GM20431 (cell line): ENCODE results near the gene KIR3DL1.
"Not testable (repeated sequence)": the region's sequence is repeated elsewhere in the genome, so short reads cannot be mapped to it uniquely, and the experiment has no call there.

ENCODE experiments used
- in situ Hi-C: fragments of 300-500 bp; cut with MseI, MboI; formaldehyde crosslinking; loops from one replicate; pipeline ENCODE4 v1.15.0; 2020; ENCODE audit warnings: low sequenced_read_pairs; ENCODE audit not compliant: unreplicated experiment

The KIR3DL1 gene

DNA sequence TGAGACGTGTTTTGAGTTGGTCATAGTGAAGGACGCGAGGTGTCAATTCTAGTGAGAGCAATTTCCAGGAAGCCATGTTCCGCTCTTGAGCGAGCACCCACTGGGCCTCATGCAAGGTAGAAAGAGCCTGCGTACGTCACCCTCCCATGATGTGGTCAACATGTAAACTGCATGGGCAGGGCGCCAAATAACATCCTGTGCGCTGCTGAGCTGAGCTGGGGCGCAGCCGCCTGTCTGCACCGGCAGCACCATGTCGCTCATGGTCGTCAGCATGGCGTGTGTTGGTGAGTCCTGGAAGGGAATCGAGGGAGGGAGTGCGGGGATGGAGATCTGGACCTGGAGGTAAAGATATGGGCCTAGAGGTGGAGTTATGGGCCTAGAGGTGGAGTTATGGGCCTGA is at the start of gene KIR3DL1:
KIR3DL1 (plus strand) TSS at position 218 of the 400 bp plus-strand sequence.
- in situ Hi-C loops, result not testable (repeated sequence)

DNA sequence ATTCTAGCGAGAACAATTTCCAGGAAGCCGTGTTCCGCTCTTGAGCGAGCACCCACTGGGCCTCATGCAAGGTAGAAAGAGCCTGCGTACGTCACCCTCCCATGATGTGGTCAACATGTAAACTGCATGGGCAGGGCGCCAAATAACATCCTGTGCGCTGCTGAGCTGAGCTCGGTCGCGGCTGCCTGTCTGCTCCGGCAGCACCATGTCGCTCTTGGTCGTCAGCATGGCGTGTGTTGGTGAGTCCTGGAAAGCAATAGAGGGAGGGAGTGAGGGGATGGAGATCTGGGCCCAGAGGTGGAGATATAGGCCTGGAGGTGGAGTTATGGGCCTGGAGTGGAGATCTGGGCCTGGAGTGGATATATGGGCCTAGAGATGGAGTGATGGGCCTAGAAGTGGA is 46.6 kb upstream of the KIR3DL1 start, which contains the start of gene KIR2DL1:
KIR2DL1 (plus strand) TSS at position 148 of the 400 bp plus-strand sequence; CDS start at position 206, 58 bp downstream.
- in situ Hi-C loops, result not testable (repeated sequence)

DNA sequence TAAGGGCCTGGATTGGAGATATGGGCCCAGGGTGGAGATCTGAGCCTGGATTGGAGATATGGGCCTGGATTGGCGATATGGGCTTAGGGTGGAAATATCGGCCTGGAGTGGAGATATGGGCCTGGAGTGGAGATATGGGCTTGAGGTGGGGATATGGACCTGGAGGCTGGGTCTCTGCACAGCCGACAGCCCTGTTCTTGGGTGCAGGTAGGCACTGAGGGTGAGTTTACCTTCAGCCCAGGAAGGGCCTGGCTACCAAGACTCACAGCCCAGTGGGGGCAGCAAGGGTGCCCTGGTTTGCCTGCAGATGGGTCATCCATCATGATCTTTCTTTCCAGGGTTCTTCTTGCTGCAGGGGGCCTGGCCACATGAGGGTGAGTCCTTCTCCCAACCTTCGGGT is 45.8 kb upstream of the KIR3DL1 start:
- in situ Hi-C loops, result not testable (repeated sequence)

DNA sequence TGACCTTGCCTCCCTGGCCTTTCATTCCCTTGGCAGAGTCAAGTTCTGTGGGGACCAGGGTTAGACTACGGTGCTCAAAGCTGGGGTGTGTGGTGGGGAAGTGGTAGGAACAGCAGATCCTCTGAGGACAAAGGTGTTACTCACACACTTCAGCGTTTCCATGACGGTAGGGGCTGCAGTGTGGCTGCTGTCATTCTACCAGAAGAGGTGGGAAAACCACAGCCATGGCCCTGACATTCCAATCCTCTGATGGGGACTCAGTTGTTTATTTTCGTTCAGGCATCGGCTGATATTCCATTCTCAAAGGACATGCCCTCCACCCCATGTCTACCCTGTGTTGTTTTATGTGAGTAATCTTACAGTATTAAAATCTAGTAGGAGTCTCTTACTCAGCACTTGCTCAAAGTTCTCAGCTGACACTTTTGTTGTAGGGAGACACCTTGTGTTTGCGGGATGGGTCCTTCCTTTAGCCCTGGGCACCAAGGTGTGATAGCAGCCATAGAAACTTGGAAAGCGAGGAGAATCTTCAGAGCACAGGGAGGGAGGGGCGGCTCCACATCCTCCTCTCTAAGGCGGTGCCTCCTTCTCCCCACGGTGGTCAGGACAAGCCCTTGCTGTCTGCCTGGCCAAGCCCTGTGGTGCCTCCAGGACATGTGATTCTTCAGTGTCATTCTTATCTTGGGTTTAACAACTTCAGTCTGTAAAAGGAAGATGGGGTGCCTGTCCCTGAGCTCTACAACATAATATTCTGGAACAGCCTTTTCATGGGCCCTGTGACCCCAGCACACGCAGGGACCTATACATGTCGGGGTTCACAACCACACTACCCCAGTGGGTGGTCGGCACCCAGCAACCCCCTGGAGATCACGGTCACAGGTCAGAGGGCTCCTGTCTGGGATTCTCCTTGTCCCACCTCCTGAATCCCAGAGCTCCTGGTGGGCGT is 45.0 kb upstream of the KIR3DL1 start:
- in situ Hi-C loops, result not testable (repeated sequence)

DNA sequence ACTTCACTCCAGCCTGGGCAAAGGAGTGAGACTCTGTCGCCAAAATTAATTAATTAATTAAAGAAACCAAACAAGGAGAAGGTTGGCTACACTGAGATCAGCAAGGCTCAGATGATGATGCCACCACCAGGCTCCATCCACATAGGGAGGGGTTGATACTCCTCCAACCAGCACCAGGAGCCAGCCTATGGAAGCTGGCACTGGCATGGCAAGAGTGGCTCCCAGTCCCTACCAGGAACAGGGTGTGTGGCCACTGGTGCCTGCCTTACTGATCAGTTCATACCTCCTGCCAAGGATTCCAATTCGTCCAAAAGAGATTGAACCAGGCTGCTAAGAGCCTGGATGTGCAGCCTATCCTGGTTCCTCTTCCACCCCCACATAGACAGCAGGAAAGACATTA is 43.6 kb upstream of the KIR3DL1 start:
- in situ Hi-C loops, result not testable (repeated sequence)

DNA sequence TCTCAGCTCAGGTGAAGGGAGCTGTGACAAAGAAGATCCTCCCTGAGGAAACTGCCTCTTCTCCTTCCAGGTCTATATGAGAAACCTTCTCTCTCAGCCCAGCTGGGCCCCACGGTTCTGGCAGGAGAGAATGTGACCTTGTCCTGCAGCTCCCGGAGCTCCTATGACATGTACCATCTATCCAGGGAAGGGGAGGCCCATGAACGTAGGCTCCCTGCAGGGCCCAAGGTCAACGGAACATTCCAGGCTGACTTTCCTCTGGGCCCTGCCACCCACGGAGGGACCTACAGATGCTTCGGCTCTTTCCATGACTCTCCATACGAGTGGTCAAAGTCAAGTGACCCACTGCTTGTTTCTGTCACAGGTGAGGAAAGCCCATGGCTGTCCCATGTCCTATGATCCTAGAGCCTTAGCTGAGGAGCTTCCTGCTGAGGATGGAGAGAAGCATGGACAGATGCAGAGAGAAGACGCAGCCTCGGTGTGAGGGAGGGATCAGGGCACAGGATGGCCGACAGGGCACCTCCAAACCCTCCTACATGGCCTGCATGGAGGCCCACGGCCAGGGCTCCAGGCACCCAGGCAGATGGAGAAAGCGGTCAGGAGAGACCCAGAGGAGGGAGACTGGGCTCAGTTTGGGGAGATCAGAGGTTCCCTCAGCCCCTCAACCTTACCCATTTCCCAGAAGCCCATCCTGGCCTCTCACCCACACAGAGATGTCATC is 41.0 kb upstream of the KIR3DL1 start:
- in situ Hi-C loops, result not testable (repeated sequence)

DNA sequence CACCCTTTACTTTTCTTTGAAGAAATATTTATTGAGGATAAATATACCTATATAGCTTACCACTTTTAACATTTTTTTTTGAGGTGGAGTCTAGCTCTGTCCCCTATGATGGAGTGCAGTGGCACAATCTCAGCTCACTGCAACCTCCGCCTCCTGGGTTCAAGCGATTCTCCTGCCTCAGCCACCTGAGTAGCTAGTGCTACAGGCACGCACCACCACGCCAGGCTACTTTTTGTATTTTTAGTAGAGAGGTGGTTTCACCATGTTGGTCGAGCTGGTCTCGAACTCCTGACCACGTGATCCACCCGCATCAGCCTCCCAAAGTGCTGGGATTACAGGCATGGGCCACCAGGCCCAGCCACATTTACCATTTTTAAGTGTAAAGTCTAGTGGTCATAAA is 40.4 kb upstream of the KIR3DL1 start:
- in situ Hi-C loops, result not testable (repeated sequence)

DNA sequence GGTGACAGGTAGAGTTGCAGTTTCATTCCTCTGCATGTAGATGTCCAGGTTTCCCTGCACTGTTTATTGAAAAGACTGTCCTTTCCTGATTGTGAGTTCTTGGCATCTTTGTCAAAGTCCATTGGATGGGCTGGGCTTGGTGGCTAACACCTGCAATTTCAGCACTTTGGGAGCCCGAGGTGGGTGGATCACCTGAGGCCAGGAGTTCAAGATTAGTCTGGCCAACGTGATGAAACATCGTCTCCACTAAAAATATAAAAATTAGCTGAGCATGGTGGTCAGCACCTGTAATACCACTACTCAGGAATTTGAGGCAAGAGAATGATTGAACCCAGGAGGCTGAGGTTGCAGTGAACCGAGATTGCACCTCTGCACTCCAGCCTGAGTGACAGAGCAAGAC is 38.4 kb upstream of the KIR3DL1 start:
- in situ Hi-C loops, result not testable (repeated sequence)

DNA sequence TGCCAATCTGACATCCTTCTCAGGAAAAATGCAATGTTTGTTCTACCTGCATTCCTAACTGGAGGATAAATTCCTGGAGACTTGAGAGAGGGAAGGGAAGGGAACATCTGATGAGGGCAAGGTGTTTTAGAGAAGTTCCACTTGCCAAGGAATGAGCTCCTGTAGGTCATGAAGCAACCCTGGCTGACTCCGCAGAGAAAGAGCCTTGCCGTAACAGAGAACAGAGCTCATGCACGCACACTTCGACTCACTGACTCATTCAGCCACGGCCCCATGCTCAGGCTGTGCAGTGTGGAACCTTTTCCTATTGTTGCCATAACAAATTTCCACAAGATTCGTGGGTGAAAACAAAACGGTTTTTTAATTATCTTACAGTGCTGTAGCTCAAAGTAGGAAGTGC is 37.4 kb upstream of the KIR3DL1 start:
- in situ Hi-C loops, result not testable (repeated sequence)

DNA sequence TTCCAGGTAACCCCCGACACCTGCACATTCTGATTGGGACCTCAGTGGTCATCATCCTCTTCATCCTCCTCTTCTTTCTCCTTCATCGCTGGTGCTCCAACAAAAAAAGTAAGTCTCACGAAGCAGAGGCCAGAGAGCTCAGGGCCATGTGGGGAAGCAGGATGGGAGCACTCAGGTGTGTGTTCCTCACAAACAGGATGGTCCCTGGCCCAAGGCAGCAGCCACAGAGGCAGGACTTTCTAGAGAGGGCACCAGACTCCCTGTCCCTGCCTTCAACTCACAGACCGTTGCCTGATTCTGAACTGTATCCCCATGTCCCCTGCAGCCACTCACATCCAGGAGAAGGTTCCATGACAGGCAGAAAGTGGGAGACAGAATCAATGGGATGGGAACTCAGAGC is 33.4 kb upstream of the KIR3DL1 start:
- in situ Hi-C loops, result not testable (repeated sequence)

DNA sequence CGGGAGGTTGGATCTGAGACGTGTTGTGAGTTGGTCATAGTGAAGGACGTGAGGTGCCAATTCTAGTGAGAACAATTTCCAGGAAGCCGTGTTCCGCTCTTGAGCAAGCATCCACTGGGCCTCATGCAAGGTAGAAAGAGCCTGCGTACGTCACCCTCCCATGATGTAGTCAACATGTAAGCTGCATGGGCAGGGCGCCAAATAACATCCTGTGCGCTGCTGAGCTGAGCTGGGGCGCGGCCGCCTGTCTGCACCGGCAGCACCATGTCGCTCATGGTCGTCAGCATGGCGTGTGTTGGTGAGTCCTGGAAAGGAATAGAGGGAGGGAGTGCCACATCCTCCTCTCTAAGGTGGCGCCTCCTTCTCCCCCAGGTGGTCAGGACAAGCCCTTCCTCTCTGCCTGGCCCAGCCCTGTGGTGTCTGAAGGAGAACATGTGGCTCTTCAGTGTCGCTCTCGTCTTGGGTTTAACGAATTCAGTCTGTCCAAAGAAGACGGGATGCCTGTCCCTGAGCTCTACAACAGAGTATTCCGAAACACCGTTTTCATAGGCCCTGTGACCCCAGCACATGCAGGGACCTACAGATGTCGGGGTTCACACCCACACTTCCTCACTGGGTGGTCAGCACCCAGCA is 30.1 kb upstream of the KIR3DL1 start:
- in situ Hi-C loops, result not testable (repeated sequence)

DNA sequence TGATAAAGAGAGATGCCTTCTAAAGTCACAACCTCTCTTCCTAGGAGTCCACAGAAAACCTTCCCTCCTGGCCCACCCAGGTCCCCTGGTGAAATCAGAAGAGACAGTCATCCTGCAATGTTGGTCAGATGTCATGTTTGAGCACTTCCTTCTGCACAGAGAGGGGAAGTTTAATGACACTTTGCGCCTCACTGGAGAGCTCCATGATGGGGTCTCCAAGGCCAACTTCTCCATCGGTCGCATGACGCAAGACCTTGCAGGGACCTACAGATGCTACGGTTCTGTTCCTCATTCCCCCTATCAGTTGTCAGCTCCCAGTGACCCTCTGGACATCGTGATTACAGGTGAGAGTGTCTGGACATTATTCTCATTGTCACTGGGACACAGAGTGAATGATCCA is 28.1 kb upstream of the KIR3DL1 start:
- in situ Hi-C loops, result not testable (repeated sequence)

DNA sequence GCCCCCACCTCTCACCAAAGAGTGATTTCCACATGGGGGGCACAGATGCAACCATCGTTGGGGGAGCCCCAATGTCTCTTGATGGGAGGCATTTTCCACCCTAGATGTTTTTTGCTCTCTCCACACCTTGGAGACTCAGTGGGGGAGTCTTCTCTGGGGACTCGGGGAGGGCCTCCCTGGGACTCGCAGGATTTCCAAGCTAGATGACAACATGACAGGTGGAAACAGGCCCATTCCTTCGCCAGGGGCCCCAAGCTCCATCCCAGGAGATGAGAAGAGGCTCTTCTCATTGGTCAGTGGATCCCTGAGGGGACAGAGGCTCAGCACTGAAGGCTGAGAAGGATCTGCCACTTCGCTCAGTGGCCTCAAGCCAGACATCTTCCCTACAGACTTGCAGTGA is 25.6 kb upstream of the KIR3DL1 start:
- in situ Hi-C loops, result no loop called here

DNA sequence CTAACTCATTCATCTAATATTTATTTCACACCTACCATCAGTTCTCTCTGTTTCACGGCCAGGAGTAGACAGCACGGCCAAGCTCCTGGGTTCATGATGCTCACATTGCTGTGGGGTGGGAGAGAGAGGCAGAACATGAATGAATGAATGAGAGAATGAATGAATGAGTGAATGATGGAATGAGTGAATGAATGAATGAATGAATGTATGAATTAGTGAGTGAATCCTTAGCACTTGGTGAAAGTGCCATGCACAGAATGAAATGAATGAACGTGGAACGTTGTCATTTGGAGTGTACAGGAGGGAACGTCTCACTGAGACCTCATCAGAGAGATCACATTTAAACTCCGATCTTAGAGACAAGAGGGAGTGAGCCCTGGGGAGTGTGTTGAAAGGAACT is 24.8 kb upstream of the KIR3DL1 start:
- in situ Hi-C loops, result no loop called here

DNA sequence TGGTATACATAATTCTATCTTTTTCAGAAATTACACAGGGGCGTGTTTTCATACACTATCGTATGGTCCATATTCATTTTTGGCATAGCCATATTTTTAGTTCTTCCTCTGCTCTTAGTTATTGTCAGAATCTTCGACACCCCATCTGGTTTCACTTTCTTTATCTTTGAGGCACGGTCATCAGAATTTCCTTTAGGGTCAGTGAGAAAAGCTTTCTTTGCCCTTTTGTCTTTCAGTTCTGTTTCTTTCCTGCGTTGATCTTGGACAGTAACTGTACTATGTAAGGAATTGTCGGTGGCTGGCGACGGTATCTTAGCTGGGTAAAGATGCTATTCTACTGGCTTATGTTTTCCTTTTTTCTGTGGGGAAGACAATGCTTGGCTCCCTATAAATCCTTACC is 23.5 kb upstream of the KIR3DL1 start:
- in situ Hi-C loops, result no loop called here

DNA sequence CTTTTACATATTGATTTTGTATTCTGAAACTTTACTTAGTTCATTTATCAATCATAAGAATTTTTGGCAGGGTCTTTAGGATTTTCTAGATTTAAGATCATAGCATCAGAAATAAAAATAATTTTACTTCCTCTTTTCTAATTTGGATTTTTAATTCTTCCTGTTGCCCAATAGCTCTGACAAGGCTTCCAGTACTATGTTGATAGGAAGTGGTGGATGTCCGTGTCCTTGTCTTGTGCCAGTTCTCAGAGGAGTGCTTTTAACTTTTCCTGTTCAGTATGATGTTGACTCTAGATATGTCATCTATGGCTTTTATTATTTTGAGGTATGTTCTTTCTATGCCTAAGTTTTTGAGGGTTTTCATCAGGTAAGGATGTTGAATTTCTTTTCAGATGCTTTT is 20.5 kb upstream of the KIR3DL1 start:
- in situ Hi-C loops, result no loop called here

DNA sequence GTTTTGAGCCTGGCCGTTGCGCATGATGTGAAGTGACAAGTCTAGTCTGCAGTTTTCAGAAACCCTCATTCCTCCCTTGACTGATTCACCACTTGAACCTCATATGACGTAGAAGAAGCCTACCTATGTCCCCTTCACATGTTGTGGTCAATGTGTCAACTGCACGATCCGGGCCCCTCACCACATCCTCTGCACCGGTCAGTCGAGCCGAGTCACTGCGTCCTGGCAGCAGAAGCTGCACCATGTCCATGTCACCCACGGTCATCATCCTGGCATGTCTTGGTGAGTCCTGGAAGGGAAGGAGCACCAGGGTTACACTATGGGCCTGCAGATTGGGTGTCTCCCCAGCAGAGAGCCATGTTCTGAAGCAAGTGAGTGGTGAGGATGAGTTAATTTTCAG is 12.9 kb upstream of the KIR3DL1 start, which contains the start of gene KIR2DL4:
KIR2DL4 (plus strand) TSS at position 201 of the 400 bp plus-strand sequence; CDS start at position 243, 42 bp downstream.
- in situ Hi-C loops, result no loop called here

DNA sequence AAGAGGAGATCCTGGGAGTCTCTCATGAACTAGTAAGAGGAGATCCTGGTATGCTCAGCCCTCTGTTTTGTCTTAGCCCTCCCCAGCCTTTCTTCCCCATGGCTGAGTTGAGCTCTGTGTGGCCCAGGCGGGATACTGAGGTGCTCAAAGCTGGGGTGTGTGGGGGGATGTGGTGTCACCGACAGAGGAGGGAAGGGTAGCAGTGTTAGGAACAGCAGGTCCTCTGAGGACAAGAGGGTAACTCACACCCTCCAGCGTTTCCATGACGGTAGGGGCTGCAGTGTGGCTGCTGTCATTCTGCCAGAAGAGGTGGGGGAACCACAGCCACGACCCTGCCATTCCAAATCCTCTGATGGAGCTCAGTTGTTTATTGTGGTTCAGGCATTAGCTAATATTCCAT is 12.2 kb upstream of the KIR3DL1 start:
- in situ Hi-C loops, result no loop called here

DNA sequence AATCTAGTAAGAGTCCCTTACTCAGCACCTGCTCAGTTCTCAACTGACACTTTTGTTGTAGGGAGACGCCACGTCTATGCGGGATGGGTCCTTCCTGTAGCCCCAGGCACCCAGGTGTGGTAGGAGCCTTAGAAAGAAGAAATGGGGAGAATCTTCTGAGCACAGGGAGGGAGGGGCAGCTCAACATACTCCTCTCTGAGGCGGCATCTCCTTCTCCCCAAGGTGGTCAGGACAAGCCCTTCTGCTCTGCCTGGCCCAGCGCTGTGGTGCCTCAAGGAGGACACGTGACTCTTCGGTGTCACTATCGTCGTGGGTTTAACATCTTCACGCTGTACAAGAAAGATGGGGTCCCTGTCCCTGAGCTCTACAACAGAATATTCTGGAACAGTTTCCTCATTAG is 11.7 kb upstream of the KIR3DL1 start:
- in situ Hi-C loops, result no loop called here

DNA sequence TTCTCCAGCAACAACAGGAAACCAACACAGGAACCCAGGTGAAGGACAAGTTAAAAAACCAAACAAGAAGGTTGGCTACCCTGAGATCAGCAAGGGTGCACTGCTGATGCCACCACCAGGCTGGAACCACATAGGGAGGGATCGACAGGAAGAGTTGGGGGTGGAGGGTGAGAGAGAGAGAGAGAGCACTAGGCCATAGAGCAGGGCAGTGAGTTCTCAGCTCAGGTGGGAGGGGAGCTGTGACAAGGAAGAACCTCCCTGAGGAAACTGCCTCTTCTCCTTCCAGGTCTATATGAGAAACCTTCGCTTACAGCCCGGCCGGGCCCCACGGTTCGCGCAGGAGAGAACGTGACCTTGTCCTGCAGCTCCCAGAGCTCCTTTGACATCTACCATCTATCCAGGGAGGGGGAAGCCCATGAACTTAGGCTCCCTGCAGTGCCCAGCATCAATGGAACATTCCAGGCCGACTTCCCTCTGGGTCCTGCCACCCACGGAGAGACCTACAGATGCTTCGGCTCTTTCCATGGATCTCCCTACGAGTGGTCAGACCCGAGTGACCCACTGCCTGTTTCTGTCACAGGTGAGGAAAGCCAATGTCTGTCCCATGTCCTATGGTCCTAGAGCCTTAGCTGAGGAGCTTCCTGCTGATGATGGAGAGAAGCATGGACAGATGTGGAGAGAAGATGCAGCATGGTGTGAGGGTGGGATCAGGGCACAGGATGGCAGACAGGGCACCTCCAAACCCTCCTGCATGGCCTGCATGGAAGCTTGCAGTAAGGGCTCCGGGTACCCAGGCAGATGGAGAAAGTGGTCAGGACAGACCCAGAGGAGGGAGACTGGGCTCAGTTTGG is 10.4 kb upstream of the KIR3DL1 start:
- in situ Hi-C loops, result no loop called here
